ENCODE results near the gene CIB1.
"Not testable (repeated sequence)": the region's sequence is repeated elsewhere in the genome, so short reads cannot be mapped to it uniquely, and the experiment has no call there.

CIB1 gene

GRCh38 chr15:90233387-90234095 is at the start of gene CIB1:
Gene CIB1, minus strand, starts transcription at chr15:90233941. Its CDS starts 56 bp downstream, at chr15:90233885.
- H3K9ac ChIP-seq (ENCODE audit: low read length), result peak within 1 kb of the TSS; percentile 83
- H3K4me3 ChIP-seq (ENCODE audit: low read length), result peak within 1 kb of the TSS; percentile 73
- H3K4me1 ChIP-seq (ENCODE audit: control insufficient read depth, insufficient read depth, low read length), result peaks cover 44% of the 10 kb centered on the region
- no peaks in the 10 kb centered on the region for H3K27me3 ChIP-seq (ENCODE audit: control insufficient read depth, insufficient read depth, low read length)
- peaks cover 20% of the 10 kb centered on the region for H3K36me3 ChIP-seq (ENCODE audit: control insufficient read depth, insufficient read depth, low read length)
- no peaks in the 10 kb centered on the region for H3K9me3 ChIP-seq (ENCODE audit: control insufficient read depth, low read length)

DNA sequence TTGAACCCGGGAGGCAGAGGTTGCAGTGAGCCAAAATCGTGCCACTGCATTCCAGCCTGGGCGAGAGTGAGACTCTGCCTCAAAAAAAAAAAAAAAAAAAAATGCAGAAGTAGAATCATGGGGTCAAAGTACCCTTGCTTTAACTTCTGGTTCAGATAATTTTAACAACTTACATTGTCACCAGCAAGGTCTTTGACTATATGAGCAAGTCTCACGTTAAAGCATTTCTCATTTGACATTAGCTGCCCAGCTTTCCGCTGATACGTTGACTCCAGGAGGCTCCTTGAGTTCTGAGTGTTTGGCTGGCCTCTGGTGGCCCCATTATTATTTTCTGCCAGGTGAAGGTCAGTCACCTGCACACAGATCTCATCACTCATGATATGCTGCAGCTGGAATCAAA is 47.9 kb upstream of the CIB1 start:
- not testable (repeated sequence) for H3K4me1 ChIP-seq (ENCODE audit: control insufficient read depth, insufficient read depth, low read length); H3K9me3 ChIP-seq (ENCODE audit: control insufficient read depth, low read length); H3K4me3 ChIP-seq (ENCODE audit: low read length); H3K9ac ChIP-seq (ENCODE audit: low read length); H3K36me3 ChIP-seq (ENCODE audit: control insufficient read depth, insufficient read depth, low read length); H3K27me3 ChIP-seq (ENCODE audit: control insufficient read depth, insufficient read depth, low read length)

GRCh38 chr15:90280743-90281142 is 47.0 kb upstream of the CIB1 start:
- H3K27me3 ChIP-seq (ENCODE audit: control insufficient read depth, insufficient read depth, low read length); H3K9me3 ChIP-seq (ENCODE audit: control insufficient read depth, low read length); H3K4me3 ChIP-seq (ENCODE audit: low read length); H3K4me1 ChIP-seq (ENCODE audit: control insufficient read depth, insufficient read depth, low read length); H3K9ac ChIP-seq (ENCODE audit: low read length); H3K36me3 ChIP-seq (ENCODE audit: control insufficient read depth, insufficient read depth, low read length): not testable (repeated sequence)

- H3K4me1 ChIP-seq (ENCODE audit: control insufficient read depth, insufficient read depth, low read length); H3K27me3 ChIP-seq (ENCODE audit: control insufficient read depth, insufficient read depth, low read length); H3K36me3 ChIP-seq (ENCODE audit: control insufficient read depth, insufficient read depth, low read length); H3K4me3 ChIP-seq (ENCODE audit: low read length); H3K9me3 ChIP-seq (ENCODE audit: control insufficient read depth, low read length); H3K9ac ChIP-seq (ENCODE audit: low read length): not testable (repeated sequence)
These were observed 44.7 kb upstream of the CIB1 start for GRCh38 chr15:90278467-90278866.

- no peak overlapping the region for H3K9ac ChIP-seq (ENCODE audit: low read length)
- H3K36me3 ChIP-seq (ENCODE audit: control insufficient read depth, insufficient read depth, low read length), result no peaks in the 10 kb centered on the region
- H3K27me3 ChIP-seq (ENCODE audit: control insufficient read depth, insufficient read depth, low read length), result no peaks in the 10 kb centered on the region
- H3K9me3 ChIP-seq (ENCODE audit: control insufficient read depth, low read length), result no peaks in the 10 kb centered on the region
- peaks cover 9% of the 10 kb centered on the region for H3K4me1 ChIP-seq (ENCODE audit: control insufficient read depth, insufficient read depth, low read length)
- H3K4me3 ChIP-seq (ENCODE audit: low read length), result no peak overlapping the region
These were observed 37.9 kb upstream of the CIB1 start for GRCh38 chr15:90271459-90272166.

DNA sequence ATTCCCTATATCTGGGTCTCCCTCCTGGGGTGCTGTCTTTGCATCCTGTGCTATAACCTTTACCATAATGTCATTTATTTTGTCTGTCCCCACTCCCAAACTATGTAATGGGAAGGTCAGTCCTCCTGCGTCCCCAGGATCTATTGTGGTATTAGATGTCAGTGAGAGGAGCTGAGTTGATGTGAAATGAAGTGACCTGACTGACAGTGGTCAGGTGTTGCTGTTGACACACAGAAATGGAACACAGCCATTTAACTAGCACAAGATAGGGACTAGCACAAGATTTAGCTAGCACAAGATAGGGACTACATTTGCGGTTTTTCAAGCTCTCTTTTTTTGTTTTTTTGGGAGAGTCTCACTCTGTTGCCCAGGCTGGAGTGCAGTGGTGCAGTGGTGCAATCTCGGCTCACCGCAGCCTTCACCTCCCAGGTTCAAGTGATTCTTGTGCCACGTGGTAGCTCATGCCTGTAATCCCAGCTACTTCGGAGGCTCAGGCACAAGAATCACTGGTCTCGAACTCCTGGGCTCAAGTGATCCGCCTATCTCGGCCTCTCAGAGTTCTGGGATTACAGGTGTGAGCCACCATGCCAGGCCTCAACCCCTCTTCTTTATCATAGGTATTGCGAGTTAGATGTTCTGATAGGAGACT is 36.9 kb upstream of the CIB1 start:
- H3K4me1 ChIP-seq (ENCODE audit: control insufficient read depth, insufficient read depth, low read length), result peaks cover 9% of the 10 kb centered on the region
- no peak overlapping the region for H3K4me3 ChIP-seq (ENCODE audit: low read length)
- no peaks in the 10 kb centered on the region for H3K9me3 ChIP-seq (ENCODE audit: control insufficient read depth, low read length)
- H3K9ac ChIP-seq (ENCODE audit: low read length), result no peak overlapping the region
- no peaks in the 10 kb centered on the region for H3K36me3 ChIP-seq (ENCODE audit: control insufficient read depth, insufficient read depth, low read length)
- no peaks in the 10 kb centered on the region for H3K27me3 ChIP-seq (ENCODE audit: control insufficient read depth, insufficient read depth, low read length)

- Histone ChIP-seq H3K9ac (ENCODE audit: low read length) (no peak overlapping the region), H3K36me3 (ENCODE audit: control insufficient read depth, insufficient read depth, low read length) (no peaks in the 10 kb centered on the region)
These were observed 34.7 kb upstream of the CIB1 start for GRCh38 chr15:90268415-90268814.

GRCh38 chr15:90266485-90266884 is 32.7 kb upstream of the CIB1 start:
- H3K9me3 ChIP-seq (ENCODE audit: control insufficient read depth, low read length), result no peaks in the 10 kb centered on the region
- H3K4me3 ChIP-seq (ENCODE audit: low read length), result peak overlapping the region; percentile 81
- H3K9ac ChIP-seq (ENCODE audit: low read length), result peak overlapping the region; percentile 91
- H3K36me3 ChIP-seq (ENCODE audit: control insufficient read depth, insufficient read depth, low read length), result no peaks in the 10 kb centered on the region
- no peaks in the 10 kb centered on the region for H3K27me3 ChIP-seq (ENCODE audit: control insufficient read depth, insufficient read depth, low read length)
- H3K4me1 ChIP-seq (ENCODE audit: control insufficient read depth, insufficient read depth, low read length), result peaks cover 19% of the 10 kb centered on the region

More at GRCh38 chr15:90268415-90268814, 34.7 kb upstream of the CIB1 start:
- Histone ChIP-seq H3K9me3 (ENCODE audit: control insufficient read depth, low read length) (no peaks in the 10 kb centered on the region), H3K4me1 (ENCODE audit: control insufficient read depth, insufficient read depth, low read length) (peaks cover 19% of the 10 kb centered on the region), H3K27me3 (ENCODE audit: control insufficient read depth, insufficient read depth, low read length) (no peaks in the 10 kb centered on the region), H3K4me3 (ENCODE audit: low read length) (no peak overlapping the region)

GRCh38 chr15:90266061-90266431 is 32.3 kb upstream of the CIB1 start:
- Histone ChIP-seq H3K4me3 (ENCODE audit: low read length) (peak overlapping the region; percentile 81), H3K9ac (ENCODE audit: low read length) (peak overlapping the region; percentile 91), H3K27me3 (ENCODE audit: control insufficient read depth, insufficient read depth, low read length) (no peaks in the 10 kb centered on the region), H3K9me3 (ENCODE audit: control insufficient read depth, low read length) (no peaks in the 10 kb centered on the region), H3K36me3 (ENCODE audit: control insufficient read depth, insufficient read depth, low read length) (no peaks in the 10 kb centered on the region), H3K4me1 (ENCODE audit: control insufficient read depth, insufficient read depth, low read length) (peaks cover 19% of the 10 kb centered on the region)

- peak within 1 kb of the TSS; percentile 81 for H3K4me3 ChIP-seq (ENCODE audit: low read length)
- no peaks in the 10 kb centered on the region for H3K27me3 ChIP-seq (ENCODE audit: control insufficient read depth, insufficient read depth, low read length)
These were observed 31.7 kb upstream of the CIB1 start, which contains the start of gene NGRN for GRCh38 chr15:90265271-90266060. Gene NGRN, plus strand, starts transcription at chr15:90265672. Its CDS starts 41 bp downstream, at chr15:90265713.

GRCh38 chr15:90264671-90265070 is 30.9 kb upstream of the CIB1 start:
- peak overlapping the region; percentile 91 for H3K9ac ChIP-seq (ENCODE audit: low read length)
- H3K36me3 ChIP-seq (ENCODE audit: control insufficient read depth, insufficient read depth, low read length), result no peaks in the 10 kb centered on the region
- H3K27me3 ChIP-seq (ENCODE audit: control insufficient read depth, insufficient read depth, low read length), result no peaks in the 10 kb centered on the region
- no peaks in the 10 kb centered on the region for H3K9me3 ChIP-seq (ENCODE audit: control insufficient read depth, low read length)
- peaks cover 19% of the 10 kb centered on the region for H3K4me1 ChIP-seq (ENCODE audit: control insufficient read depth, insufficient read depth, low read length)
- peak overlapping the region; percentile 81 for H3K4me3 ChIP-seq (ENCODE audit: low read length)

More at GRCh38 chr15:90265271-90266060, 31.7 kb upstream of the CIB1 start, which contains the start of gene NGRN:
- no peaks in the 10 kb centered on the region for H3K9me3 ChIP-seq (ENCODE audit: control insufficient read depth, low read length)
- peaks cover 19% of the 10 kb centered on the region for H3K4me1 ChIP-seq (ENCODE audit: control insufficient read depth, insufficient read depth, low read length)
- H3K36me3 ChIP-seq (ENCODE audit: control insufficient read depth, insufficient read depth, low read length), result no peaks in the 10 kb centered on the region
- peak within 1 kb of the TSS; percentile 91 for H3K9ac ChIP-seq (ENCODE audit: low read length)

Data from mucosa of stomach (tissue), 1 donor.